H1 (cell line): ENCODE measurements around the gene AFG1L. TPM values are rescaled to one million over a fixed set of nuclear protein-coding genes. Genes with fewer than 3 reads are reported as not detected.

Source experiments
- RNF2 ChIP-seq: fragments of 200-900, 300-1000 bp; sonication (generic); IDR thresholded peaks from 2 replicates; pipeline ENCODE4 v1.7.1; 2016; ENCODE audit warnings: borderline replicate concordance, low read depth, mild to moderate bottlenecking, antibody characterized with exemption, low read length; ENCODE audit not compliant: poor library complexity, severe bottlenecking; ENCODE audit errors: missing control alignments
- YY1 ChIP-seq: IDR thresholded peaks from 2 replicates; pipeline ENCODE4 v1.6.1; 2011; ENCODE audit warnings: low read depth, mild to moderate bottlenecking, low read length
- ZNF274 ChIP-seq: IDR thresholded peaks from 2 replicates; pipeline ENCODE4 v1.7.0; 2012; ENCODE audit warnings: low read length, borderline replicate concordance; ENCODE audit errors: extremely low read depth
- polyA plus RNA-seq, 7 experiments: library from polyadenylated mRNA; depleted of rRNA in 3 of 7; stranded (reverse) in 5 of 7; unstranded in 2 of 7; fragments of >200 nt in 5 of 7; fragments of 200-250 nt in 2 of 7; gene quantifications; 1 replicate in 5 of 7; 2 replicates in 1 of 7; 4 replicates in 1 of 7; pipeline versions ENCODE4 v1.2.1 to v1.2.3, GENCODE V29; 2011 to 2013; ENCODE audit warnings: missing spikeins in 2 of 7, mixed read lengths in 2 of 7
- total RNA-seq: library from RNA; stranded (reverse); fragmentation: NEBNext Ultra II Directional; extraction: Animal tissue kit (Norgen Biotek cat#: 25700); gene quantifications from 2 replicates; pipeline ENCODE4 v1.2.1, GENCODE V29; 2021

The AFG1L gene
- total and polyA plus RNA-seq, 2 of the 8 experiments (the other 6 are each of a cell fraction or from before 2014, with no cell fraction given): 0.98 to 5.7 TPM

GRCh38 chr6:108560463-108561308, 265.8 kb downstream of the AFG1L start, which contains the start of gene FOXO3 (continued):
- TF ChIP-seq RNF2: no peak
- no peak for TF ChIP-seq YY1
- no peak for TF ChIP-seq ZNF274
